PFSK-1 (cell line): ENCODE measurements around the gene EMILIN3.

Experiments used
- TAF1 ChIP-seq: IDR thresholded peaks from 2 replicates; pipeline ENCODE4 v1.6.1; 2012; ENCODE audit warnings: low read length, control low read depth, borderline replicate concordance; ENCODE audit not compliant: insufficient read depth
- TF ChIP-seq, protein P1 (sequence below), 2 experiments: IDR thresholded peaks; 2 replicates each; pipeline versions ENCODE4 v1.6.1 to v1.8.0; 2011 to 2012; ENCODE audit warnings: low read depth in 2 of 2, low read length in 2 of 2, control low read depth in 1 of 2, inconsistent platforms in 1 of 2, mild to moderate bottlenecking in 1 of 2, moderate library complexity in 1 of 2; ENCODE audit not compliant: insufficient read depth in 1 of 2

DNA sequence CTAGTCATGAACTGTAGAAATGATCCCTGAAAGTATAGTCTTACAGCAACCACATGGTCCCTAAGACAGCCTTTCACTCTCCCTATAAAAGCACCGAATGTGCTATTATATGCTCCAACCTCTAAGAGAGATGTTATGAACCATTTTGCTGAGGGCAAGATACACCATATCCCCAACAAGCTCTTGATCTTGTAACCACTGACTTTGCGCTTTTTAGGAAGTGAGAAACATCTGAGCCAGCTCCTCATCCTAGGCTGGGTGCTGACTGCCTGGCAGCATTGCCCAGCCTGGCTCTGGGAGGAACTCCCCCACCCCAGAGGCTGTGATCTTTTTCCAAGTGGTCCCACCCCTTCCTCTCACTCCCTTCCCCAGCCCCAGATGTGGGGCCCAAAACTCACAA is 3.1 kb upstream of the EMILIN3 start:
- TF ChIP-seq TAF1, result no peak
- TF ChIP-seq, protein P1, sequence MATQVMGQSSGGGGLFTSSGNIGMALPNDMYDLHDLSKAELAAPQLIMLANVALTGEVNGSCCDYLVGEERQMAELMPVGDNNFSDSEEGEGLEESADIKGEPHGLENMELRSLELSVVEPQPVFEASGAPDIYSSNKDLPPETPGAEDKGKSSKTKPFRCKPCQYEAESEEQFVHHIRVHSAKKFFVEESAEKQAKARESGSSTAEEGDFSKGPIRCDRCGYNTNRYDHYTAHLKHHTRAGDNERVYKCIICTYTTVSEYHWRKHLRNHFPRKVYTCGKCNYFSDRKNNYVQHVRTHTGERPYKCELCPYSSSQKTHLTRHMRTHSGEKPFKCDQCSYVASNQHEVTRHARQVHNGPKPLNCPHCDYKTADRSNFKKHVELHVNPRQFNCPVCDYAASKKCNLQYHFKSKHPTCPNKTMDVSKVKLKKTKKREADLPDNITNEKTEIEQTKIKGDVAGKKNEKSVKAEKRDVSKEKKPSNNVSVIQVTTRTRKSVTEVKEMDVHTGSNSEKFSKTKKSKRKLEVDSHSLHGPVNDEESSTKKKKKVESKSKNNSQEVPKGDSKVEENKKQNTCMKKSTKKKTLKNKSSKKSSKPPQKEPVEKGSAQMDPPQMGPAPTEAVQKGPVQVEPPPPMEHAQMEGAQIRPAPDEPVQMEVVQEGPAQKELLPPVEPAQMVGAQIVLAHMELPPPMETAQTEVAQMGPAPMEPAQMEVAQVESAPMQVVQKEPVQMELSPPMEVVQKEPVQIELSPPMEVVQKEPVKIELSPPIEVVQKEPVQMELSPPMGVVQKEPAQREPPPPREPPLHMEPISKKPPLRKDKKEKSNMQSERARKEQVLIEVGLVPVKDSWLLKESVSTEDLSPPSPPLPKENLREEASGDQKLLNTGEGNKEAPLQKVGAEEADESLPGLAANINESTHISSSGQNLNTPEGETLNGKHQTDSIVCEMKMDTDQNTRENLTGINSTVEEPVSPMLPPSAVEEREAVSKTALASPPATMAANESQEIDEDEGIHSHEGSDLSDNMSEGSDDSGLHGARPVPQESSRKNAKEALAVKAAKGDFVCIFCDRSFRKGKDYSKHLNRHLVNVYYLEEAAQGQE (IDR thresholded peaks at IDR 0.05; ENCODE audit: insufficient read depth in 1 of 2, low read depth in 2 of 2, low read length in 2 of 2), result no peak
